Spinal cord (tissue), 10 donors: Measurements from ENCODE around the gene PRM1. TPM values are rescaled to one million over a fixed set of nuclear protein-coding genes. Genes with fewer than 3 reads are reported as not detected.

ENCODE experiments used
- DNase-seq, 6 donors: peaks; one replicate each; pipeline versions ENCODE4 v3.0.0 to v3.0.0-alpha.2; 2013 to 2015; ENCODE audit warnings: low spot score in 6 of 6, low read depth in 4 of 6
- H3K27ac ChIP-seq: one replicate; pipeline ENCODE4 v1.5.1; 2013; ENCODE audit warnings: low read depth, low read length, control low read depth
- H3K27me3 ChIP-seq: one replicate; pipeline ENCODE4 v1.6.1; 2013; ENCODE audit warnings: low read length; ENCODE audit not compliant: control insufficient read depth, insufficient read depth
- H3K36me3 ChIP-seq: one replicate; pipeline ENCODE4 v1.6.1; 2013; ENCODE audit warnings: low read length; ENCODE audit not compliant: control insufficient read depth, insufficient read depth
- H3K4me1 ChIP-seq: one replicate; pipeline ENCODE4 v1.6.1; 2013; ENCODE audit warnings: low read length; ENCODE audit not compliant: control insufficient read depth, insufficient read depth
- H3K4me3 ChIP-seq: one replicate; pipeline ENCODE4 v1.5.1; 2013; ENCODE audit warnings: low read depth, low read length, control low read depth
- H3K9me3 ChIP-seq: one replicate; pipeline ENCODE4 v1.6.1; 2013; ENCODE audit warnings: low read length; ENCODE audit not compliant: control insufficient read depth, insufficient read depth
- WGBS: methylation state at CpG from one replicate; pipeline ENCODE4 v1.1.5; 2013; ENCODE audit warnings: missing lambda C conversion rate; ENCODE audit not compliant: insufficient coverage; 5-methylcytosine and 5-hydroxymethylcytosine counted together
- polyA plus RNA-seq, 2 donors: library from polyadenylated mRNA; unstranded; fragments of 120-200 nt; gene quantifications; one replicate each; pipeline ENCODE4 v1.2.1, GENCODE V29; 2013; ENCODE audit not compliant: insufficient read length in 2 of 2
- total RNA-seq, 2 donors: library from RNA; depleted of rRNA in 1 of 2; stranded (reverse); fragments of 120-200 nt in 1 of 2; fragments of >200 nt in 1 of 2; gene quantifications; one replicate each; pipeline versions ENCODE4 v1.2.3 to v1.2.4, GENCODE V29; 2013 to 2014
- donor health status: healthy.

The PRM1 gene
- total and polyA plus RNA-seq, 4 donors = not detected

DNA sequence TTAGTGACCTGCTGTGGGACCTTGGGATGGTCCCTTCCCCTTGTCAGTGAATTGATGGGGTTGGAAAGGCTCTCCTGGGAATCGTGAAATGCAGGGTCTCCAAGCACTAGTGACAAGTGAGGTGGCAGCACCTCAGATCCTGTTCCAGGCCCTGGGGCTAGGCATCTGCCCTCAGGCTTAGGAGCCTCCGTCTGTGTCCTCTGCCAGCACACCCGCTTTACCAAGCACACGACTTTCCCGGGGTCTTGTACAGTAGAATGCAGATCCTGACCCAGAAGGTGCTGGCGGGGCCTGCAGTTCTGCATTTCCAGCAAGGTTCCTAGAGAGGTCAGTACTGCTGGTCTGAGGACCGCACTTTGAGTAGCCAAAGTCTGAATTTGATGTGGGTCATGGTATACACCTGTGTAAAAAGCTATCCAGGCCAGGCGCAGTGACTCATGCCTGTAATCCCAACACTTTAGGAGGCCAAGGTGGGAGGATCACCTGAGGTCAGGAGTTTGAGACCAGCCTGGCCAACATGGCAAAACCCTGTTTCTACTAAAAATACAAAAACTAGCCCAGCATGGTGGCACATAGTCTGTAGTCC, 33.3 kb upstream of the PRM1 start:
- 84% methylated on average over 8 of the region's 8 CpGs for WGBS
- Histone ChIP-seq H3K4me3 (no peak overlapping the region), H3K4me1 (peaks cover 18% of the 10 kb centered on the region)

DNA sequence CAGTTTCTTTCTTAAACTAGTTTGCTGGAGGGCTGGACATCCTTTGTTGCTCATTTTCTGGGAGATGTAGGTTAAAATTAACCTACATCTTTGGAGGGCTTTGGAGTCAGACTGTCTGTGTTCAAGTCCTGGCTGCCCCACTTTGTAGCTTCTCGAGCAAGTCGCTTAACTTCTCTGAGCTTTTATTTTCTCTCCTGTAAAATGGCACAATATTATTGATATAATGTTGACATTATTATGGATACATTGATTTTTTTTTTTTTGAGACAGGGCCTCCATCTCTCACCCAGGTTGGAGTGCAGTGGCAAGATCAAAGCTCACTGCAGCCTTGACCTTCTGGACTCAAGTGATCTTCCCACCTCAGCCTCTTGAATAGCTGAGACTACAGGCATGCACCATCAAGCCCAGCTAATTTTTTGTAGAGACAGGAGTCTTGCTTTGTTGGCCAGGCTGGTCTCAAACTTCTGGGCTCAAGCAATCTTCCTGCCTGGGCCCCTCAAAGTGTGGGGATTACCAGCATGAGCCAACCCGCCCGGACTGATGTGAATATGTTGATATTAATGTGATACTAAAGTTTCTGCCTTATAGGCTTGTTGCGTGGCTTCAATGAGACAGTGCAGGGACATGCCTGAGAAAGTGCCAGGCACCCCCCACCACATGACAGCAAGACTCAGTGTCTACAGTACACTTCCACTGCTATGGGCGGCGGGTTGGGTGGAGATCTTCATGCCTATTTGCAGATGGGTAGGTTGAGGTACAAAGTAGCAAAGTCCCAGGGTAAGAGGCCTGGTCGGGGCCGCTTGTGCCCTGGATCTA, 32.6 kb upstream of the PRM1 start:
- peaks cover 18% of the 10 kb centered on the region for H3K4me1 ChIP-seq
- H3K27ac ChIP-seq = no peak overlapping the region
- peaks cover 6% of the 10 kb centered on the region for H3K27me3 ChIP-seq
- no peak overlapping the region for H3K4me3 ChIP-seq
- DNase-seq = no peak
- H3K36me3 ChIP-seq = no peaks in the 10 kb centered on the region
- no peaks in the 10 kb centered on the region for H3K9me3 ChIP-seq
- WGBS = 97% methylated on average over 6 of the region's 9 CpGs

More for the DNA sequence above, 33.3 kb upstream of the PRM1 start:
- H3K9me3 ChIP-seq = no peaks in the 10 kb centered on the region
- DNase-seq = no peak
- no peak overlapping the region for H3K27ac ChIP-seq
- H3K27me3 ChIP-seq = peaks cover 6% of the 10 kb centered on the region
- H3K36me3 ChIP-seq = no peaks in the 10 kb centered on the region

DNA sequence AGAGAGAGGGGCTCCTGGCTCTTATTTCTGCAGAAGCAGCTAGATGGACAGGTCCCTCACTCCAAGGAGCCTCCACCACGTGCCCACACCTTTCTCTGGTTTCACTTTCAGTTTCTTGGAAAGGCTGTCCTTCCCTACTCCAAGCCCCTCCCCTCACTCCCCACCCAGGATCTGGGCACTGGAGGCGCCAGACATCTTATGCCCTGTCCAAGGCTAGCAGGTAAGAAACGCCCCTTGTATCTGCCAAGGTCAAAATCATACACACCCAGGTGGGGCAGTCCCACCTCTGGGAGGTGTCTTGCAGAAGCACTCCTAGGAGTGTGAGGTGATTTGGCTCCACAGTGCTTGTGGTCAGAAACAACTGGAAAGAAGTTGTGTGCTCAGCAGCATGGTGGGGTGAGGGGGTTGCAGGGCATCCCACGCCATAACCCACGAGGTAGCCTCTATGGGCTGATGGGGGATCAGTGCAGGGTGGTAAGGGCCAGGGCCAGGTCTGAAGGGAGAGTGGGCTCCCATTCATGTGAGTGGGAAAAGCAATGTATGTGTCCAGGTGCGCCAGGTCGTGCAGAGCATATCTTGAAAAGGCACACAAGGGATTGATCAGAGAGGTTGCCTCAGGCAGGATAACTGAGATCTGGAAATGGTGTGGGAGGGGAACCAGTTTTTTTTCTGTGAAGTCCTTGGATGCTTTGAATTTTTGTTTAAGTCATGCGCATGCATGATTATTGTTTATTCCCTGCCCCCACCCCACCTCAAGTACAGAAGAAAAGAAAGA, 31.8 kb upstream of the PRM1 start:
- WGBS = 78% methylated on average over 6 of the region's 8 CpGs
- DNase-seq = no peak
- Histone ChIP-seq H3K27me3 (peaks cover 6% of the 10 kb centered on the region), H3K36me3 (no peaks in the 10 kb centered on the region), H3K27ac (no peak overlapping the region), H3K4me3 (no peak overlapping the region), H3K9me3 (no peaks in the 10 kb centered on the region), H3K4me1 (peaks cover 18% of the 10 kb centered on the region)

DNA sequence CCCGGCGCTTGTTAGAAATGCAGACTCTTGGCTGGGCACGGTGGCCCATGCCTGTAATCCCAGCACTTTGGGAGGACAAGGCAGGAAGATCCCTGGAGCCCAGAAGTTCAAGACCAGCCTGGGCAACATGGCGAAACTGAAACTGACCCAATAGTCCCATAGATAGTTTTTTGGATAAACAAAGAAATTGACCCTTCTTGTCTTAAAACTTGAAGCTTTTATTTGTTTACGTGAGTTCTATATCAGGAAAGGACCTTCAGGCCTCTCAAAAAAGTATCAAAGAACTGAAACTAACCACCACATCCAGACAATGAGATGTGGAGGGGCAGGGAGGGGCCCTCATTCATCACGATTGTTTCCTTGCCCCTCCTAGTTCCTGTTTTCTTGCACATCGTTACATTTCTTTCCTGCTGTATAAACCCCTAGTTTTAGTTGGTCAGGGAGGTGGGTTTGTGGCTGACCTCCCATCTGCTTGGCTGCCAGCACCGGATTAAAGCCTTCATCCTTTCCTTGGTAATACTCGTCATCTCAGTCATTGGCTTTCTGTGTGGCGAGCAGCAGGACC, 29.9 kb upstream of the PRM1 start:
- Histone ChIP-seq H3K4me1 (peaks cover 11% of the 10 kb centered on the region), H3K27ac (peak overlapping the region; percentile 25), H3K4me3 (no peak overlapping the region), H3K36me3 (no peaks in the 10 kb centered on the region), H3K27me3 (peaks cover 4% of the 10 kb centered on the region), H3K9me3 (no peaks in the 10 kb centered on the region)
- WGBS = 86% methylated on average over 4 of the region's 10 CpGs
- no peak for DNase-seq

DNA sequence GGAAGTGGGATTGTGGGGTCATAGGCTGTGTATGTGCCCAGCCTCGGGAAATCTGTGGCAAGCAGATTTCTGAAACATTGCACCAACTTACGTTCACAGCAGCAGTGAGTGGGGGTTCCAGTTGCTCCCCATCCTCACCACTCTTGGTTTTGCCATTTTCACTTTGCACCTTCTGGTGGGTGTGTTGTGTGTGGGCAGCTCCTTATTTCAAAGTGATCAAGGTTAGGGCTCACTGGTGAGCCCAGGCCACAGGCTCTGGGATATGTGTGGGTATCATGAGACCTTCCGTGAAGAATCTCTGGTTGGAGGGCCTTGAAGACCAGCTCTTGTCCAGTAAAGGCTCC, 29.5 kb upstream of the PRM1 start:
- no peak overlapping the region for H3K4me3 ChIP-seq
- H3K36me3 ChIP-seq = no peaks in the 10 kb centered on the region
- no peak for DNase-seq
- H3K27me3 ChIP-seq = peaks cover 4% of the 10 kb centered on the region
- H3K9me3 ChIP-seq = no peaks in the 10 kb centered on the region
- peaks cover 7% of the 10 kb centered on the region for H3K4me1 ChIP-seq
- 100% methylated on average over 2 of the region's 3 CpGs for WGBS
- H3K27ac ChIP-seq = no peak overlapping the region

DNA sequence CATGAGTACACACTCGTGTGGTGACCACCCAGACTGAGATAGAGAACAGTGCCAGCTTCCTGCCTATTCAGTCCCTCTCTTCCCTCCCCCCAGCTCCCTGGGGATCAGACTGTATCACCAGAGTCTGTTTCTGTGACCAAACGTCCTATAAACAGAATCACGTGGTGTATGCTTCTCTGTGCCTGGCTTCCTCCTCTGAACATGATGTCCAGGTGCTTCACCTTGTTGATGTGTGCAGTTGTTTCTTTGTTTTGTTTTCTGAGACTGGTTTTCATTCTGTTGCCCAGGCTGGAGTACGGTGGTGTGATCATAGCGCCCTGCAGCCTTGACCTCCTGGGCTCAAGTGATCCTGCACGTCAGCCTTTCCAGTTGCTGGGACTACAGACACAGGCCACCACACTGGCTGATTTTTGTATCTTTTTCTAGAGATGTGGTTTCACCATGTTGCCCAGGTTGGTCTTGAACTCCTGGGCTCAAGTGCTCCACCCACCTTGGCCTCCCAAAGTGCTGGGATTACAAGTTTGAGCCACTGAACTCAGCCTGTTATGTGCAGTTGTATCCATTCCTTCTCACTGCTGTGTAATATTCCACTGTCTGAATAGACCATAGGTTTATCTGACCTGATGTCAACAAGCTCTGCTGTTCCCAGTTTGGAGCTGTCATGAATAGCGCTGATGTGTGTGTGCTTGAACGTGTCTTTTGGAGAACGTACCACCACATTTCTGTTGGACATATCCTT, 28.9 kb upstream of the PRM1 start:
- no peak overlapping the region for H3K27ac ChIP-seq
- no peak overlapping the region for H3K4me3 ChIP-seq
- H3K27me3 ChIP-seq = no peaks in the 10 kb centered on the region
- WGBS = 67% methylated on average over 9 of the region's 9 CpGs
- H3K9me3 ChIP-seq = no peaks in the 10 kb centered on the region
- no peak for DNase-seq
- peaks cover 1% of the 10 kb centered on the region for H3K4me1 ChIP-seq
- H3K36me3 ChIP-seq = no peaks in the 10 kb centered on the region

DNA sequence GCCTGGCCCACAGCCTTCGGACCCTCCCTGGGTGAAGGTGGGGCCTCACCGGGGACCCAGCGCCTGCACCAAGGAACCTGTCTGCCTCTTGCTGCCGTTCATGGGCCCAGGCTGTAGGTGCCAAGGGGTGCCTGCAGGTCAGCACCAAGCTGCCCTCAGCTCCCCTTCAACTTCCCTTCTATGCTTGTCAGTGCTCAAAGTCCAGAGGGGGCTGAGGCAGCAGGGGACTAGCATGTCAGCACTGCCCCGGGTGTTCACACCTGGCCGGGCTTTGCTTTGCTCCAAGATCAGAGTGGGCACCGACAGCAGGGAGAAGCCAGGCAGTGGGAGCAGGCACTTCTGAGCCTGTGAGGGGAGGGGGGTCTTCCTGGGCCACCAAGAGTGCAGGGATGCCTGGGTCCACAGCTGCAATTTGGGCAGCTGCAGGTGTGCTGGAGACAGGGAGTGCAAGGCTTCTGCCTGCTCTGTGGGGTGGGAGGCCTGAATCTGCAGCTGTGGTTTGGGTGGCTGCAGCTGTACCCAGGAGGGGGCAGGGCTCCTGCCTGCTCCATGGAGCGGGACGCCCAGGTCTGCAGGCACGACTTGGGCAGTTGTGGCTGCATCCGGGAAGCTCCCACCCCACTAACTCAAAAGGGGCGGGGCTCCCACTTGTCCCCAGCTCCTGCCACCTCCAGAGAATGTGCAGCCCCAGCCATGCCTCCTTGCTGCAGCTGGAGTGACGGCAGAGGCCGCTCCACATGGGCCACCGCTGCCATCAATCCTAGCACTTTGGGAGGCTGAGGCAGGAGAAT, 27.6 kb upstream of the PRM1 start:
- H3K9me3 ChIP-seq = no peaks in the 10 kb centered on the region
- H3K36me3 ChIP-seq = no peaks in the 10 kb centered on the region
- H3K4me3 ChIP-seq = no peak overlapping the region
- 74% methylated on average over 15 of the region's 15 CpGs for WGBS
- no peak overlapping the region for H3K27ac ChIP-seq
- H3K4me1 ChIP-seq = no peaks in the 10 kb centered on the region
- DNase-seq = no peak
- H3K27me3 ChIP-seq = no peaks in the 10 kb centered on the region

DNA sequence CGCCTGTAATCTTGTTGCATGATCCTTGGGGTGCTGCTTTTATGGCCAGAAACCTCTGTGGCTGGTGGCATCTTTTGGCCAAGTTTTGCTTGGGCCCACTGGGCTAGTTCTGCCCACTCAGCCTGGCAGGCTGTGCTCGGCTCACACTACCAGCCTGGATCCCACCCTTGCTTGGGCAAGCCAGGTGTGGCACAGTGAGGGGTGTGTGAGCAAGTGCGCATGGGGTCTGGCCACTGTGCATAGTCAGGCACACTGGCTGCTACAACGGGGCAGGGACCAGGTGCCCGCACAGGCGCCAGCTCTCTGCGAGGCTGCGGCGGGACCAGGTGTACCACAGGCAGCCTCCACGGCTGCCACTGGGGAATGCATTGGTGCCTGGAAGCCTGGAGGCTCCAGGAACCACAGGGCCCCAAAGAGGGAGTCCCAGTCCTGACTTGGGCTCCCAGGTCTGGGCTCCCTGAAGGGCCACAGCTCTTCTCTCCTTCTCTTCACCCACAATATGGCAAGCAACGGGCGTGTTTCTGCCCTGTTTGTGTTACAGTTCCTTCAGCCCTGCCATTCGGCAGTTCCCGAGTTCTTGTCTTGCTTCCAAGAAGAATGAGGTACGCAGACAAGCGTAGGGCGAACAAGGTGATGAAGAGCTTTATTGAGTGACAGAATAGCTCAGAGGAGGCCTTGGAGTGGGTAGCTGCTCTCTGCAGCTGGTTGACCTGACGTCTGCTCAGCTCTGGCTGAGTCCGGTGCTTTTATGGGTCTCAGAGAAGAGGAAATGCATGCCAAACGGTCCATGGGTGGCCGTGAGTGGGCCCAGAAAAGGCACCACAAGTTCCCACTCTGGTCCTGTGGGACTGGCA, 26.7 kb upstream of the PRM1 start:
- DNase-seq = no peak
- Histone ChIP-seq H3K36me3 (no peaks in the 10 kb centered on the region), H3K27me3 (no peaks in the 10 kb centered on the region), H3K27ac (no peak overlapping the region), H3K4me1 (no peaks in the 10 kb centered on the region), H3K9me3 (no peaks in the 10 kb centered on the region), H3K4me3 (no peak overlapping the region)
- 83% methylated on average over 19 of the region's 21 CpGs for WGBS
